Bronchial epithelial cell (primary cell): ENCODE results near the gene ADAMTS12. TPM values are rescaled to one million over a fixed set of nuclear protein-coding genes. Genes with fewer than 3 reads are reported as not detected.

Experiments used
- DNase-seq: peaks from one replicate; pipeline ENCODE4 v3.0.0-alpha.2; 2010; ENCODE audit warnings: low read depth
- FAIRE-seq: peaks from 2 replicates; lab custom pipeline; 2011; peaks lifted over from hg19 to GRCh38; lab: Jason Lieb, UNC
- H3K27me3 ChIP-seq: 2 replicates; pipeline ENCODE4 v1.5.1; 2011; ENCODE audit warnings: low read length; ENCODE audit not compliant: control insufficient read depth, insufficient read depth
- H3K36me3 ChIP-seq: 2 replicates; pipeline ENCODE4 v1.5.1; 2011; ENCODE audit warnings: low read length; ENCODE audit not compliant: control insufficient read depth, insufficient read depth
- H3K4me3 ChIP-seq: 2 replicates; pipeline ENCODE4 v1.5.1; 2011; ENCODE audit warnings: mild to moderate bottlenecking, low read depth, low read length, control low read depth
- total RNA-seq: library from RNA; depleted of rRNA; stranded (reverse); fragments of >200 nt; gene quantifications from 2 replicates; pipeline ENCODE4 v1.2.1, GENCODE V29; 2014
- TF ChIP-seq, protein P1 (sequence below): IDR thresholded peaks from 2 replicates; pipeline ENCODE4 v1.5.1; 2011; ENCODE audit warnings: mild to moderate bottlenecking, moderate library complexity, low read length, control low read depth, inconsistent platforms; ENCODE audit not compliant: insufficient read depth, severe bottlenecking

Gene ADAMTS12
- total RNA-seq, 1 donor from 2014 or later: 0.26 TPM

- no peaks in the 10 kb centered on the region for H3K27me3 ChIP-seq
- FAIRE-seq (no peak), DNase-seq (no peak)
- H3K4me3 ChIP-seq: no peak overlapping the region
- no peaks in the 10 kb centered on the region for H3K36me3 ChIP-seq
- TF ChIP-seq, protein P1, sequence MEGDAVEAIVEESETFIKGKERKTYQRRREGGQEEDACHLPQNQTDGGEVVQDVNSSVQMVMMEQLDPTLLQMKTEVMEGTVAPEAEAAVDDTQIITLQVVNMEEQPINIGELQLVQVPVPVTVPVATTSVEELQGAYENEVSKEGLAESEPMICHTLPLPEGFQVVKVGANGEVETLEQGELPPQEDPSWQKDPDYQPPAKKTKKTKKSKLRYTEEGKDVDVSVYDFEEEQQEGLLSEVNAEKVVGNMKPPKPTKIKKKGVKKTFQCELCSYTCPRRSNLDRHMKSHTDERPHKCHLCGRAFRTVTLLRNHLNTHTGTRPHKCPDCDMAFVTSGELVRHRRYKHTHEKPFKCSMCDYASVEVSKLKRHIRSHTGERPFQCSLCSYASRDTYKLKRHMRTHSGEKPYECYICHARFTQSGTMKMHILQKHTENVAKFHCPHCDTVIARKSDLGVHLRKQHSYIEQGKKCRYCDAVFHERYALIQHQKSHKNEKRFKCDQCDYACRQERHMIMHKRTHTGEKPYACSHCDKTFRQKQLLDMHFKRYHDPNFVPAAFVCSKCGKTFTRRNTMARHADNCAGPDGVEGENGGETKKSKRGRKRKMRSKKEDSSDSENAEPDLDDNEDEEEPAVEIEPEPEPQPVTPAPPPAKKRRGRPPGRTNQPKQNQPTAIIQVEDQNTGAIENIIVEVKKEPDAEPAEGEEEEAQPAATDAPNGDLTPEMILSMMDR: no peak
Observed at GRCh38 chr5:33539212-33539611, 352.6 kb downstream of the ADAMTS12 start.

DNA sequence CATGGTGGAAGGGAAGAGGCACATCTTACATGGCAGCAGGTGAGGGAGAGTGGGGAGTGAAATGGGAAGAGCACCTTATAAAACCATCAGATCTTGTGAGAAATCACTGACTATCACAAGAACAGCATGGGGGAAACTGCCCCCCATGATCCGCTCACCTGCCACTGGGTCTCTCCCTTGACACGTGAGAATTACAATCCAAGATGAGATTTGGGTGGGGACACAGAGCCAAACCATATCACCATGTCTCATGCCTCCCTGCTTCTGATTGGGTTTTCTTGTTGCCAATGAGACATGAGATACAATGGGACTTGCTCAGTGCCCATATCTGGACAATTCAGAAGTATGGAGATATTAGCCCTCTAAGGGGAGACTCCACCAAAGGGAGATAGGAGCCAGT is 353.6 kb downstream of the ADAMTS12 start:
- H3K4me3 ChIP-seq: no peak overlapping the region
- FAIRE-seq: no peak
- H3K27me3 ChIP-seq: no peaks in the 10 kb centered on the region
- H3K36me3 ChIP-seq: no peaks in the 10 kb centered on the region
- TF ChIP-seq, protein P1: no peak
- no peak for DNase-seq

GRCh38 chr5:33537240-33537639 is 354.6 kb downstream of the ADAMTS12 start:
- FAIRE-seq (no peak), DNase-seq (no peak)
- TF ChIP-seq, protein P1: no peak
- Histone ChIP-seq H3K36me3 (no peaks in the 10 kb centered on the region), H3K4me3 (no peak overlapping the region), H3K27me3 (no peaks in the 10 kb centered on the region)

GRCh38 chr5:33536802-33537201 is 355.0 kb downstream of the ADAMTS12 start:
- Histone ChIP-seq H3K4me3 (no peak overlapping the region), H3K36me3 (no peaks in the 10 kb centered on the region), H3K27me3 (no peaks in the 10 kb centered on the region)
- DNase-seq: no peak
- FAIRE-seq: no peak
- TF ChIP-seq, protein P1: no peak

GRCh38 chr5:33531824-33532223 is 360.0 kb downstream of the ADAMTS12 start:
- no peak for DNase-seq
- H3K27me3 ChIP-seq: no peaks in the 10 kb centered on the region
- TF ChIP-seq, protein P1: no peak
- H3K36me3 ChIP-seq: no peaks in the 10 kb centered on the region
- no peak for FAIRE-seq
- no peak overlapping the region for H3K4me3 ChIP-seq

DNA sequence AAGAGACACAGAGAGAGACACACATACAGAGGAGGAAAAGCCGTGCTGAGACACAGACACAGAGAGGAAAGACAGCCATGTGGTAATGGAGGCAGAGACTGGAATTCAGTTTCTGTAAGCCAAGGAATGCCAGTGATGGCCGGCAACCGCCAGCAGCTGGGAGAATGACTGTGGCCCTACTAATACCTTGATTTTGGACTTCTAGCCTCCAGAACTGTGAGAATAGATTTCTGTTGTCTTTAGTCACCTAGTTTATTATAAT is 360.8 kb downstream of the ADAMTS12 start:
- FAIRE-seq (no peak), DNase-seq (no peak)
- Histone ChIP-seq H3K27me3 (no peaks in the 10 kb centered on the region), H3K4me3 (no peak overlapping the region), H3K36me3 (no peaks in the 10 kb centered on the region)
- TF ChIP-seq, protein P1: no peak
